CD14-positive monocyte (primary cell): Measurements from ENCODE around the gene NCOA7. TPM values are rescaled to one million over a fixed set of nuclear protein-coding genes. Genes with fewer than 3 reads are reported as not detected.

Source experiments
- DNase-seq, 3 donors: peaks; one replicate each; pipeline ENCODE4 v3.0.0-alpha.2; 2011 to 2022
- H2AFZ ChIP-seq: 2 replicates; pipeline ENCODE4 v1.6.0; 2012; ENCODE audit warnings: mild to moderate bottlenecking, low read depth, low read length, inconsistent platforms; ENCODE audit not compliant: insufficient read depth, poor library complexity, severe bottlenecking
- H3K27ac ChIP-seq, 2 donors: 1 replicate in 1 of 2; 2 replicates in 1 of 2; pipeline ENCODE4 v1.5.1; 2012 to 2013; ENCODE audit warnings: low read length in 2 of 2, control low read depth in 1 of 2, inconsistent platforms in 1 of 2, low read depth in 1 of 2, mild to moderate bottlenecking in 1 of 2
- H3K27me3 ChIP-seq, 2 donors: one replicate each; pipeline versions ENCODE4 v1.6.0 to v1.6.1; 2011 to 2013; ENCODE audit warnings: low read length in 2 of 2; ENCODE audit not compliant: control insufficient read depth in 2 of 2, insufficient read depth in 2 of 2
- H3K36me3 ChIP-seq, 2 donors: replicated peaks in 1 of 2; 1 replicate in 1 of 2; 2 replicates in 1 of 2; pipeline versions ENCODE4 v1.5.1 to v1.6.1; 2012 to 2013; ENCODE audit warnings: low read length in 2 of 2, control low read depth in 1 of 2, inconsistent platforms in 1 of 2, mild to moderate bottlenecking in 1 of 2; ENCODE audit not compliant: insufficient read depth in 2 of 2, control insufficient read depth in 1 of 2
- H3K4me1 ChIP-seq, 2 donors: 1 replicate in 1 of 2; 2 replicates in 1 of 2; pipeline versions ENCODE4 v1.5.1 to v1.6.1; 2012 to 2013; ENCODE audit warnings: low read length in 2 of 2, control low read depth in 1 of 2, inconsistent platforms in 1 of 2, mild to moderate bottlenecking in 1 of 2, moderate library complexity in 1 of 2; ENCODE audit not compliant: insufficient read depth in 2 of 2, control insufficient read depth in 1 of 2
- H3K4me2 ChIP-seq: replicated peaks from 2 replicates; pipeline ENCODE3; 2012; ENCODE audit warnings: low read length, moderate library complexity, mild to moderate bottlenecking; ENCODE audit not compliant: poor library complexity, severe bottlenecking; ENCODE audit errors: extremely low read depth
- H3K4me3 ChIP-seq, 3 experiments: fragments of 200-600 bp in 1 of 3; sonication (generic) in 1 of 3; replicated peaks in 1 of 3; 1 replicate in 2 of 3; 2 replicates in 1 of 3; pipeline ENCODE4 v1.5.1; 2011 to 2013; ENCODE audit warnings: low read length in 3 of 3, mild to moderate bottlenecking in 3 of 3, control low read depth in 2 of 3, low read depth in 2 of 3, inconsistent platforms in 1 of 3, moderate library complexity in 1 of 3
- H3K79me2 ChIP-seq: 2 replicates; pipeline ENCODE4 v1.6.0; 2012; ENCODE audit warnings: mild to moderate bottlenecking, control low read depth, inconsistent platforms, low read length, moderate library complexity; ENCODE audit not compliant: insufficient read depth
- H3K9ac ChIP-seq: 2 replicates; pipeline ENCODE4 v1.6.0; 2017; ENCODE audit warnings: low read length, mild to moderate bottlenecking; ENCODE audit not compliant: insufficient read depth, poor library complexity, severe bottlenecking
- H3K9me3 ChIP-seq, 2 donors: replicated peaks in 1 of 2; 1 replicate in 1 of 2; 2 replicates in 1 of 2; pipeline versions ENCODE4 v1.5.1 to v1.6.1; 2012 to 2013; ENCODE audit warnings: low read length in 2 of 2, control low read depth in 1 of 2; ENCODE audit not compliant: control insufficient read depth in 1 of 2, insufficient read depth in 1 of 2
- H4K20me1 ChIP-seq: 2 replicates; pipeline ENCODE4 v1.6.0; 2012; ENCODE audit warnings: mild to moderate bottlenecking, low read length, control low read depth, moderate library complexity; ENCODE audit not compliant: insufficient read depth
- H3K27ac Mint-ChIP-seq, 7 donors: one replicate each; pipeline ENCODE4 v1.8.0; 2020; ENCODE audit warnings: mild to moderate bottlenecking in 7 of 7, mixed read lengths in 7 of 7, moderate library complexity in 6 of 7, inconsistent platforms in 2 of 7
- H3K27me3 Mint-ChIP-seq, 3 donors: one replicate each; pipeline ENCODE4 v1.8.0; 2021 to 2022; ENCODE audit warnings: low read depth in 3 of 3, mild to moderate bottlenecking in 3 of 3, mixed read lengths in 3 of 3, moderate library complexity in 3 of 3, inconsistent platforms in 1 of 3
- H3K36me3 Mint-ChIP-seq, 2 donors: one replicate each; pipeline ENCODE4 v1.8.0; 2020; ENCODE audit warnings: mixed read lengths in 2 of 2, inconsistent platforms in 1 of 2, mild to moderate bottlenecking in 1 of 2
- H3K4me1 Mint-ChIP-seq: one replicate; pipeline ENCODE4 v1.8.0; 2020; ENCODE audit warnings: mild to moderate bottlenecking, mixed read lengths
- H3K4me3 Mint-ChIP-seq, 2 donors: one replicate each; pipeline ENCODE4 v1.8.0; 2020; ENCODE audit warnings: mild to moderate bottlenecking in 2 of 2, mixed read lengths in 2 of 2, moderate library complexity in 1 of 2
- H3K9me3 Mint-ChIP-seq, 7 donors: one replicate each; pipeline ENCODE4 v1.8.0; 2020 to 2022; ENCODE audit warnings: mixed read lengths in 7 of 7, mild to moderate bottlenecking in 6 of 7, moderate library complexity in 6 of 7, inconsistent platforms in 2 of 7
- WGBS: methylation state at CpG from one replicate; pipeline ENCODE4 v1.1.5; 2013; ENCODE audit warnings: missing lambda C conversion rate; ENCODE audit not compliant: insufficient coverage; 5-methylcytosine and 5-hydroxymethylcytosine counted together
- intact Hi-C, 2 donors: fragments of 100-400 bp; cut with micrococcal nuclease; formaldehyde crosslinking; loops; one replicate each; pipeline versions ENCODE4 v1.15.0 to v1.15.1; 2023
- polyA plus RNA-seq, 3 donors: library from polyadenylated mRNA; depleted of rRNA in 1 of 3; unstranded in 2 of 3; stranded (reverse) in 1 of 3; fragments of 300-500 nt in 2 of 3; fragments of >200 nt in 1 of 3; fragmentation: Illumina TruSeq in 2 of 3; gene quantifications; 1 replicate in 2 of 3; 2 replicates in 1 of 3; pipeline ENCODE4 v1.2.3, GENCODE V29; 2012 to 2021
- TF ChIP-seq, protein P1 (sequence below): fragments of 200-600 bp; IDR thresholded peaks from one replicate; pipeline ENCODE4 v1.8.0; 2022; ENCODE audit warnings: antibody characterized with exemption, mild to moderate bottlenecking

The NCOA7 gene
- polyA plus RNA-seq, 3 donors, result 8.3 to 21.9 (median 11.2) TPM

DNA sequence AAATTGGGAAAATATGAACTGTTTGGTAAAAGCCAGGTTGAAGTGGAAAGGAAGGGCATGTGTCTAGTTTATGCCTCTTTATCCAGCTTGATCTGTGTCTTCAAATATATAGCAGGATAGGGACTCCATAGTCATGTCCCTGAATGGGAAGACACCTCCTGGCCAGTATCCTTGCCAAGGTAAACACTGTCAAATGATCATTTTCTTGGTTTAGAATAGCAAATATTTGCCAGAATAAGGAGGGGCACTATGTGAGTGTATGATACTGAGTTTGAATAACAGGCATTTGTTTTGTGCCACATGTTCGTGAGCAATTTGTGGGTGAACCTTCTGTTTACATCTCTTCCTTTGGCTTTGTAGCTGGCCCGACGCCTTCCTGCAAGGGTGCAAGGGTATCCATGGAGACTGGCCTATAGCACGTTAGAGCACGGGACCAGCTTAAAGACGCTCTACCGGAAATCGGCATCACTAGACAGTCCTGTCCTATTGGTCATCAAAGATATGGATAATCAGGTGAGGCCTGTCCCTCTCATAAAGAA lies 131.6 kb downstream of the NCOA7 start:
- H3K4me1 ChIP-seq, result peaks cover 40 to 51% of the 10 kb centered on the region in 2 donors
- peaks cover 43 to 50% of the 10 kb centered on the region in 2 donors for H3K36me3 Mint-ChIP-seq
- no peak overlapping the region for H3K27ac Mint-ChIP-seq

GRCh38 chr6:125923366-125923877 lies 132.7 kb downstream of the NCOA7 start:
- H3K27me3 ChIP-seq, result no peaks in the 10 kb centered on the region
- H4K20me1 ChIP-seq, result no peaks in the 10 kb centered on the region
- H3K4me1 ChIP-seq, result peaks cover 44 to 58% of the 10 kb centered on the region in 2 donors
- peaks cover 21% of the 10 kb centered on the region for H3K79me2 ChIP-seq
- intact Hi-C loops, result no loop called here
- no peak overlapping the region for H3K9ac ChIP-seq
- no peak overlapping the region for H2AFZ ChIP-seq
- peaks cover 65% of the 10 kb centered on the region for H3K4me1 Mint-ChIP-seq
- no peaks in the 10 kb centered on the region for H3K9me3 ChIP-seq
- TF ChIP-seq, protein P1, sequence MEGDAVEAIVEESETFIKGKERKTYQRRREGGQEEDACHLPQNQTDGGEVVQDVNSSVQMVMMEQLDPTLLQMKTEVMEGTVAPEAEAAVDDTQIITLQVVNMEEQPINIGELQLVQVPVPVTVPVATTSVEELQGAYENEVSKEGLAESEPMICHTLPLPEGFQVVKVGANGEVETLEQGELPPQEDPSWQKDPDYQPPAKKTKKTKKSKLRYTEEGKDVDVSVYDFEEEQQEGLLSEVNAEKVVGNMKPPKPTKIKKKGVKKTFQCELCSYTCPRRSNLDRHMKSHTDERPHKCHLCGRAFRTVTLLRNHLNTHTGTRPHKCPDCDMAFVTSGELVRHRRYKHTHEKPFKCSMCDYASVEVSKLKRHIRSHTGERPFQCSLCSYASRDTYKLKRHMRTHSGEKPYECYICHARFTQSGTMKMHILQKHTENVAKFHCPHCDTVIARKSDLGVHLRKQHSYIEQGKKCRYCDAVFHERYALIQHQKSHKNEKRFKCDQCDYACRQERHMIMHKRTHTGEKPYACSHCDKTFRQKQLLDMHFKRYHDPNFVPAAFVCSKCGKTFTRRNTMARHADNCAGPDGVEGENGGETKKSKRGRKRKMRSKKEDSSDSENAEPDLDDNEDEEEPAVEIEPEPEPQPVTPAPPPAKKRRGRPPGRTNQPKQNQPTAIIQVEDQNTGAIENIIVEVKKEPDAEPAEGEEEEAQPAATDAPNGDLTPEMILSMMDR, result no peak
- H3K4me3 ChIP-seq, result no peak overlapping the region
- no peak overlapping the region for H3K4me2 ChIP-seq
- DNase-seq, result no peak
- WGBS, result no CpG with 5 or more reads among the region's 4 CpGs
- peak overlapping the region; percentile 13 to 81 (median 69) for H3K27ac Mint-ChIP-seq
- peaks cover 26 to 45% of the 10 kb centered on the region in 2 donors for H3K36me3 ChIP-seq
- peak overlapping the region in 1 of 2 donors; percentile 76 for H3K27ac ChIP-seq
- H3K9me3 Mint-ChIP-seq, result peaks cover 0 to 3% (median 0%) of the 10 kb centered on the region in 7 donors
- no peaks in the 10 kb centered on the region for H3K27me3 Mint-ChIP-seq
- no peak overlapping the region for H3K4me3 Mint-ChIP-seq
- H3K36me3 Mint-ChIP-seq, result peaks cover 44 to 54% of the 10 kb centered on the region in 2 donors

More for the DNA sequence above, 131.6 kb downstream of the NCOA7 start:
- TF ChIP-seq, protein P1, result no peak
- Histone ChIP-seq H3K4me2 (no peak overlapping the region), H3K36me3 (peaks cover 23 to 37% of the 10 kb centered on the region in 2 donors), H3K27me3 (no peaks in the 10 kb centered on the region), H3K4me3 (no peak overlapping the region), H3K79me2 (peaks cover 21% of the 10 kb centered on the region), H2AFZ (no peak overlapping the region), H4K20me1 (no peaks in the 10 kb centered on the region), H3K27ac (no peak overlapping the region), H3K9ac (no peak overlapping the region), H3K9me3 (no peaks in the 10 kb centered on the region)
- no peak for DNase-seq
- Mint-ChIP-seq H3K4me1 (peaks cover 59% of the 10 kb centered on the region), H3K27me3 (no peaks in the 10 kb centered on the region), H3K4me3 (no peak overlapping the region), H3K9me3 (peaks cover 0 to 3% (median 0%) of the 10 kb centered on the region in 7 donors)
- 98% methylated on average over 8 of the region's 8 CpGs for WGBS
- intact Hi-C loops, result no loop called here
